Stomach (tissue), 4 donors: Measurements from ENCODE around the gene CDCA3.

ENCODE experiments used
- CTCF ChIP-seq, 7 experiments: fragments of 450-650 bp in 4 of 7; fragments of 200-600 bp in 3 of 7; sonication (generic) in 3 of 7; IDR thresholded peaks; one replicate each; pipeline ENCODE4 v1.5.1; 2016 to 2019; ENCODE audit warnings: antibody characterized with exemption in 7 of 7, control low read depth in 2 of 7, mild to moderate bottlenecking in 1 of 7
- EP300 ChIP-seq: sonication (generic); formaldehyde crosslinking; IDR thresholded peaks from one replicate; pipeline ENCODE4 v1.6.1; 2017; ENCODE audit warnings: antibody characterized with exemption
- POLR2A ChIP-seq, 4 donors: fragments of 450-650 bp; IDR thresholded peaks; one replicate each; pipeline ENCODE4 v1.6.1; 2016; ENCODE audit warnings: antibody characterized with exemption in 4 of 4, control low read depth in 2 of 4, mild to moderate bottlenecking in 1 of 4, moderate library complexity in 1 of 4
- POLR2AphosphoS5 ChIP-seq, 3 donors: sonication (generic); formaldehyde crosslinking; IDR thresholded peaks; one replicate each; pipeline ENCODE4 v1.6.1; 2016; ENCODE audit warnings: antibody characterized with exemption in 3 of 3

- no peak for TF ChIP-seq CTCF (IDR thresholded peaks at IDR 0.05)
- peak; percentile 80 to 99 (median 99) for TF ChIP-seq POLR2AphosphoS5 (IDR thresholded peaks at IDR 0.05)
- TF ChIP-seq POLR2A (IDR thresholded peaks at IDR 0.05) = peak in 2 of 4 donors; percentile 83 to 92
- TF ChIP-seq EP300 = no peak
These were observed at the start of gene CDCA3 for GRCh38 chr12:6851153-6851920.
